HG02610 (cell line): ENCODE measurements around the gene PCLO.

Experiments
- ATAC-seq: cut with Tn5 transposase; IDR thresholded peaks from one replicate; pipeline ENCODE4 v1.9.1; 2021; ENCODE audit warnings: mild to moderate bottlenecking, moderate library complexity; ENCODE audit not compliant: unreplicated experiment

The PCLO gene

GRCh38 chr7:83162402-83163256, at the start of gene PCLO:
Gene PCLO (minus strand): TSS chr7:83162884. CDS start chr7:83162592, 292 bp downstream.
- peak; percentile 95 for ATAC-seq

GRCh38 chr7:83211685-83212084, 49.0 kb upstream of the PCLO start:
- ATAC-seq = no peak

- ATAC-seq = no peak
These were observed 47.8 kb upstream of the PCLO start for GRCh38 chr7:83210479-83210878.

GRCh38 chr7:83204715-83205114, 42.0 kb upstream of the PCLO start:
- ATAC-seq = no peak

GRCh38 chr7:83201355-83201754, 38.7 kb upstream of the PCLO start:
- no peak for ATAC-seq

GRCh38 chr7:83190659-83191389, 28.1 kb upstream of the PCLO start:
- no peak for ATAC-seq

GRCh38 chr7:83178796-83179195, 16.1 kb upstream of the PCLO start:
- ATAC-seq = no peak

- ATAC-seq = no peak
These were observed 15.4 kb upstream of the PCLO start for GRCh38 chr7:83178066-83178465.

- ATAC-seq = no peak
These were observed 11.0 kb upstream of the PCLO start for GRCh38 chr7:83173664-83174063.

GRCh38 chr7:83166781-83167180, 4.1 kb upstream of the PCLO start:
- no peak for ATAC-seq

GRCh38 chr7:83161899-83162401, 734 bp downstream of the PCLO start:
- ATAC-seq = no peak

- no peak for ATAC-seq
These were observed 1.5 kb downstream of the PCLO start for GRCh38 chr7:83161186-83161585.

- ATAC-seq = no peak
These were observed 3.0 kb downstream of the PCLO start for GRCh38 chr7:83159731-83160130.

- no peak for ATAC-seq
These were observed 6.7 kb downstream of the PCLO start for GRCh38 chr7:83156006-83156405.

GRCh38 chr7:83155407-83155806, 7.3 kb downstream of the PCLO start:
- no peak for ATAC-seq

- ATAC-seq = no peak
These were observed 9.3 kb downstream of the PCLO start for GRCh38 chr7:83153419-83153818.

- no peak for ATAC-seq
These were observed 12.4 kb downstream of the PCLO start for GRCh38 chr7:83150310-83150709.

GRCh38 chr7:83149466-83149865, 13.2 kb downstream of the PCLO start:
- no peak for ATAC-seq

- no peak for ATAC-seq
These were observed 13.9 kb downstream of the PCLO start for GRCh38 chr7:83148776-83149175.

GRCh38 chr7:83143107-83143506, 19.6 kb downstream of the PCLO start:
- ATAC-seq = no peak

- no peak for ATAC-seq
These were observed 20.3 kb downstream of the PCLO start for GRCh38 chr7:83142365-83142764.

GRCh38 chr7:83141927-83142326, 20.8 kb downstream of the PCLO start:
- ATAC-seq = no peak
